Measurements from ENCODE around the gene PRAME.

GRCh38 chr22:22536916-22537315, 22.1 kb downstream of the PRAME start:
- no peak for TF ChIP-seq ZNF677 (tag by site-specific recombination; IDR thresholded peaks at IDR 0.05)
- no peak for TF ChIP-seq ZNF704 (tag by site-specific recombination; IDR thresholded peaks at IDR 0.05)
- no peak for TF ChIP-seq ZNF138 (tag by site-specific recombination; IDR thresholded peaks at IDR 0.05; ENCODE audit: borderline replicate concordance)
